Measurements from ENCODE around the gene MOV10L1. TPM values are rescaled to one million over a fixed set of nuclear protein-coding genes. Genes with fewer than 3 reads are reported as not detected.
"Not testable (repeated sequence)": the region's sequence is repeated elsewhere in the genome, so short reads cannot be mapped to it uniquely, and the experiment has no call there.

Gene MOV10L1
- total and polyA plus RNA-seq, 5 donors from 2014 or later, result not detected

- Histone ChIP-seq H3K4me3 (ENCODE audit: low read depth, low read length) (no peak overlapping the region), H3K27me3 (ENCODE audit: control insufficient read depth, insufficient read depth, low read length) (no peaks in the 10 kb centered on the region), H3K36me3 (ENCODE audit: control insufficient read depth, insufficient read depth, low read length) (no peaks in the 10 kb centered on the region), H3K9me3 (ENCODE audit: control insufficient read depth in 2 of 2, low read length in 2 of 2) (no peaks in the 10 kb centered on the region), H3K27ac (ENCODE audit: insufficient read depth, low read length, poor library complexity, severe bottlenecking) (no peak overlapping the region), H3K4me1 (ENCODE audit: control insufficient read depth, insufficient read depth, low read length, poor library complexity, severe bottlenecking) (peaks cover 3% of the 10 kb centered on the region)
- Mint-ChIP-seq H3K36me3 (peaks cover 3% of the 10 kb centered on the region), H3K9me3 (no peaks in the 10 kb centered on the region), H3K27me3 (peaks cover 5% of the 10 kb centered on the region), H3K27ac (no peak overlapping the region), H3K4me1 (peaks cover 0 to 4% (median under 1%) of the 10 kb centered on the region in 4 donors), H3K4me3 (no peak overlapping the region)
- ATAC-seq (ENCODE audit: low read depth in 2 of 2) (no peak), DNase-seq (peak in 1 of 3 donors; percentile 18)
Measured at GRCh38 chr22:50146439-50147238, 56.8 kb downstream of the MOV10L1 start.

- not testable (repeated sequence) for H3K4me3 Mint-ChIP-seq; H3K27ac ChIP-seq (ENCODE audit: insufficient read depth, low read length, poor library complexity, severe bottlenecking); H3K4me3 ChIP-seq (ENCODE audit: low read depth, low read length)
Measured at GRCh38 chr22:50147258-50148165, 57.7 kb downstream of the MOV10L1 start.

DNA sequence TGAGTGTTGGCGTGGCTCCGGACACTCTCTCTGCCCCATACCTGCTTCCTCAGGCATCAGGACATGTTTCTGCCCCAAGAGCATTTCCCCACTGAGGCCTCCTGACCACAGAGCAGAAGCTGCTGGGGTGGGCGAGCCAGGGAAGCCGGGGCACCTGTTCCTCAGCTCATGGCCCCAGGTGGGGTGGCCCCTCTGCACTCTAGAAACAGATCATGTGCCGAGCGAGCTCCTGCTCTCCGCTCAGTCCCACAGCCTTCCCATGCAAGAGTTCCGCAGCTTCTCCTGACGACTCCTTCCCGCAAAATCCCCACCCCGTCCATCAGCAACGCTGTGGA, 58.3 kb downstream of the MOV10L1 start:
- Mint-ChIP-seq H3K27me3 (no peaks in the 10 kb centered on the region), H3K4me1 (peaks cover 0 to 4% (median under 1%) of the 10 kb centered on the region in 4 donors), H3K36me3 (no peaks in the 10 kb centered on the region), H3K9me3 (no peaks in the 10 kb centered on the region), H3K4me3 (no peak overlapping the region), H3K27ac (no peak overlapping the region)
- no peak overlapping the region for H3K27ac ChIP-seq (ENCODE audit: insufficient read depth, low read length, poor library complexity, severe bottlenecking)
- H3K4me1 ChIP-seq (ENCODE audit: control insufficient read depth, insufficient read depth, low read length, poor library complexity, severe bottlenecking), result peaks cover 3% of the 10 kb centered on the region
- no peaks in the 10 kb centered on the region for H3K27me3 ChIP-seq (ENCODE audit: control insufficient read depth, insufficient read depth, low read length)
- no peak overlapping the region for H3K4me3 ChIP-seq (ENCODE audit: low read depth, low read length)
- no peaks in the 10 kb centered on the region for H3K36me3 ChIP-seq (ENCODE audit: control insufficient read depth, insufficient read depth, low read length)
- ATAC-seq (ENCODE audit: low read depth in 2 of 2) (no peak), DNase-seq (no peak)
- no peaks in the 10 kb centered on the region for H3K9me3 ChIP-seq (ENCODE audit: control insufficient read depth in 2 of 2, low read length in 2 of 2)

More at GRCh38 chr22:50147258-50148165, 57.7 kb downstream of the MOV10L1 start:
- H3K27me3 Mint-ChIP-seq; H3K36me3 Mint-ChIP-seq; DNase-seq; H3K4me1 ChIP-seq (ENCODE audit: control insufficient read depth, insufficient read depth, low read length, poor library complexity, severe bottlenecking); H3K9me3 Mint-ChIP-seq; H3K4me1 Mint-ChIP-seq; ATAC-seq (ENCODE audit: low read depth in 2 of 2); H3K27ac Mint-ChIP-seq; H3K9me3 ChIP-seq (ENCODE audit: control insufficient read depth in 2 of 2, low read length in 2 of 2); H3K36me3 ChIP-seq (ENCODE audit: control insufficient read depth, insufficient read depth, low read length); H3K27me3 ChIP-seq (ENCODE audit: control insufficient read depth, insufficient read depth, low read length): not testable (repeated sequence)

DNA sequence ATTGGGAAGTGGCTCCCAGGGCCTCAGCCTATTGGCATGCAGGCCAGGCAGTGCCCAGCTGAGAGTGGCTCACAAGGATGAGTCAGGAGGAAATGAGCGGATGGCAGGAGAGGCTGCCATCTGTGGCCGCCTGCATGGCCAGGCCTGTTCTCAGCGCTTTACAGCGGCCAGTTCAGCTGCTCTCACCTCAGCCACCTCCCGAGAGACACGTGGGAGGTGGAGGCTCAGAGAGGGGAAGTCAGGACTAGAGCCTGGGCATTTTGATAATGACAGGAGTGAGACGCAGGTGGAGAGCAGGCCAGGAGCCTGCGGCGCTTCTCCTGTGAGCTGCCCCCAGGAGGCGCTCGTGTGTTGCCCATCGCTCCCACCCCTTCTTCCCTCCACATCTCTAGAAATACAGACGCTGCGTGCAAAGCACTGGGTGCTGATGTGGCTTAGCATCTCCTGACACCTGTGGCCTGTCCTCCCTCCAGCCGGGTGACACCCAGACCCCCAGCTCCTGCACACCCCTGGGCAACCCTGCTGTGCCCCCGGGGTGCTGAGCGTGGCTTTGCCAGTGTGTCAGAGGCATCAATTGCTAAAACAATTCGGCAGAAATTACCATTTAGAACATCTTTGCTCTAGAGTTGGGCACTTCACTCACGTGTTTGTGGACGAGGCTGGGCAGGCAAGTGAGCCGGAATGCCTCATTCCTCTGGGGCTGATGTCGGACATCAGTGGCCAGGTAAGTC, 59.4 kb downstream of the MOV10L1 start:
- H3K4me3 ChIP-seq (ENCODE audit: low read depth, low read length), result no peak overlapping the region
- no peaks in the 10 kb centered on the region for H3K36me3 ChIP-seq (ENCODE audit: control insufficient read depth, insufficient read depth, low read length)
- H3K4me1 ChIP-seq (ENCODE audit: control insufficient read depth, insufficient read depth, low read length, poor library complexity, severe bottlenecking), result peaks cover 3% of the 10 kb centered on the region
- no peak overlapping the region for H3K27ac ChIP-seq (ENCODE audit: insufficient read depth, low read length, poor library complexity, severe bottlenecking)
- no peak overlapping the region for H3K27ac Mint-ChIP-seq
- peaks cover 4% of the 10 kb centered on the region for H3K27me3 Mint-ChIP-seq
- H3K36me3 Mint-ChIP-seq, result no peaks in the 10 kb centered on the region
- peak; percentile 91 to 93 for ATAC-seq (ENCODE audit: low read depth in 2 of 2)
- peaks cover 0 to 4% (median under 1%) of the 10 kb centered on the region in 4 donors for H3K4me1 Mint-ChIP-seq
- no peaks in the 10 kb centered on the region for H3K27me3 ChIP-seq (ENCODE audit: control insufficient read depth, insufficient read depth, low read length)
- H3K9me3 ChIP-seq (ENCODE audit: control insufficient read depth in 2 of 2, low read length in 2 of 2), result no peaks in the 10 kb centered on the region
- H3K4me3 Mint-ChIP-seq, result no peak overlapping the region
- H3K9me3 Mint-ChIP-seq, result no peaks in the 10 kb centered on the region
- peak; percentile 56 to 80 (median 79) for DNase-seq

GRCh38 chr22:50150161-50151129, 60.6 kb downstream of the MOV10L1 start:
- H3K27ac Mint-ChIP-seq, result peak overlapping the region in 1 of 3 donors; percentile 66
- H3K4me1 Mint-ChIP-seq, result peaks cover 0 to 4% (median under 1%) of the 10 kb centered on the region in 4 donors
- DNase-seq (no peak), ATAC-seq (ENCODE audit: low read depth in 2 of 2) (no peak)
- no peaks in the 10 kb centered on the region for H3K9me3 Mint-ChIP-seq
- no peaks in the 10 kb centered on the region for H3K9me3 ChIP-seq (ENCODE audit: control insufficient read depth in 2 of 2, low read length in 2 of 2)
- no peak overlapping the region for H3K4me3 Mint-ChIP-seq
- peaks cover 3% of the 10 kb centered on the region for H3K4me1 ChIP-seq (ENCODE audit: control insufficient read depth, insufficient read depth, low read length, poor library complexity, severe bottlenecking)
- no peaks in the 10 kb centered on the region for H3K36me3 ChIP-seq (ENCODE audit: control insufficient read depth, insufficient read depth, low read length)
- H3K27me3 ChIP-seq (ENCODE audit: control insufficient read depth, insufficient read depth, low read length), result no peaks in the 10 kb centered on the region
- H3K36me3 Mint-ChIP-seq, result no peaks in the 10 kb centered on the region
- H3K27me3 Mint-ChIP-seq, result peaks cover 8% of the 10 kb centered on the region
- H3K27ac ChIP-seq (ENCODE audit: insufficient read depth, low read length, poor library complexity, severe bottlenecking), result no peak overlapping the region
- no peak overlapping the region for H3K4me3 ChIP-seq (ENCODE audit: low read depth, low read length)

- no peak overlapping the region for H3K4me3 Mint-ChIP-seq
- no peaks in the 10 kb centered on the region for H3K36me3 ChIP-seq (ENCODE audit: control insufficient read depth, insufficient read depth, low read length)
- H3K27me3 ChIP-seq (ENCODE audit: control insufficient read depth, insufficient read depth, low read length), result no peaks in the 10 kb centered on the region
- no peak overlapping the region for H3K27ac ChIP-seq (ENCODE audit: insufficient read depth, low read length, poor library complexity, severe bottlenecking)
- no peaks in the 10 kb centered on the region for H3K36me3 Mint-ChIP-seq
- H3K27ac Mint-ChIP-seq, result no peak overlapping the region
- ATAC-seq (ENCODE audit: low read depth in 2 of 2) (no peak), DNase-seq (no peak)
- no peaks in the 10 kb centered on the region for H3K9me3 Mint-ChIP-seq
- no peaks in the 10 kb centered on the region for H3K9me3 ChIP-seq (ENCODE audit: control insufficient read depth in 2 of 2, low read length in 2 of 2)
- H3K4me3 ChIP-seq (ENCODE audit: low read depth, low read length), result no peak overlapping the region
- H3K27me3 Mint-ChIP-seq, result peaks cover 8% of the 10 kb centered on the region
- H3K4me1 ChIP-seq (ENCODE audit: control insufficient read depth, insufficient read depth, low read length, poor library complexity, severe bottlenecking), result peaks cover 3% of the 10 kb centered on the region
- peaks cover 0 to 4% (median under 1%) of the 10 kb centered on the region in 4 donors for H3K4me1 Mint-ChIP-seq
Measured at GRCh38 chr22:50151571-50152537, 62.0 kb downstream of the MOV10L1 start.
